ENCODE measurements around the gene OR5A2.

DNA sequence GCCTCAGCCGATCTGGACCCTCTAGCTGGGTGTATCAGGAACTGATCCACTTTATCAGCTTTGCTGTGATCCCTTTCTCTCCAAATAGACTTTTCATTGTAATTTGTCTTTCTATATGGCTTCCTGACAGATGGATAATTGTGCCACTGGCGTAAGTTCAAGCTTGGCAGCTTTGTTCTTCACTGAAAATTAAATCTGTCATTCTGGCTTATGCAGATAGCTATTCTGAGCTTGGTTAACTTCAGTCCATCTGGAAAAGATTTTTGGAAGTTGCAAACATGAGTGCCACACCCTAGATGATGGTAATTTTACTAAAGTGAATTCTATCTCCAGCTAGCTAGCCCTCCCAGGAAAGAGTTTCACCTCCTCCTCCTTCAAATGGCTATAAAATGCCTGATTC, 8.1 kb downstream of the OR5A2 start:
- TF ChIP-seq, protein P1, sequence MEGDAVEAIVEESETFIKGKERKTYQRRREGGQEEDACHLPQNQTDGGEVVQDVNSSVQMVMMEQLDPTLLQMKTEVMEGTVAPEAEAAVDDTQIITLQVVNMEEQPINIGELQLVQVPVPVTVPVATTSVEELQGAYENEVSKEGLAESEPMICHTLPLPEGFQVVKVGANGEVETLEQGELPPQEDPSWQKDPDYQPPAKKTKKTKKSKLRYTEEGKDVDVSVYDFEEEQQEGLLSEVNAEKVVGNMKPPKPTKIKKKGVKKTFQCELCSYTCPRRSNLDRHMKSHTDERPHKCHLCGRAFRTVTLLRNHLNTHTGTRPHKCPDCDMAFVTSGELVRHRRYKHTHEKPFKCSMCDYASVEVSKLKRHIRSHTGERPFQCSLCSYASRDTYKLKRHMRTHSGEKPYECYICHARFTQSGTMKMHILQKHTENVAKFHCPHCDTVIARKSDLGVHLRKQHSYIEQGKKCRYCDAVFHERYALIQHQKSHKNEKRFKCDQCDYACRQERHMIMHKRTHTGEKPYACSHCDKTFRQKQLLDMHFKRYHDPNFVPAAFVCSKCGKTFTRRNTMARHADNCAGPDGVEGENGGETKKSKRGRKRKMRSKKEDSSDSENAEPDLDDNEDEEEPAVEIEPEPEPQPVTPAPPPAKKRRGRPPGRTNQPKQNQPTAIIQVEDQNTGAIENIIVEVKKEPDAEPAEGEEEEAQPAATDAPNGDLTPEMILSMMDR (conservative IDR thresholded peaks at IDR 0.05), result no peak
- no peak for TF ChIP-seq ZFX (IDR thresholded peaks at IDR 0.05)
